Fibroblast of the aortic adventitia (primary cell): Measurements from ENCODE around the gene GPC5. TPM values are rescaled to one million over a fixed set of nuclear protein-coding genes. Genes with fewer than 3 reads are reported as not detected.
"Not testable (repeated sequence)": the region's sequence is repeated elsewhere in the genome, so short reads cannot be mapped to it uniquely, and the experiment has no call there.

Experiments used
- DNase-seq: peaks from one replicate; pipeline ENCODE4 v3.0.0-alpha.2; 2010; ENCODE audit warnings: low read depth
- H3K4me3 ChIP-seq: 2 replicates; pipeline ENCODE4 v1.5.1; 2011; ENCODE audit warnings: low read depth, mild to moderate bottlenecking, control low read depth, low read length, moderate library complexity
- total RNA-seq: library from RNA; depleted of rRNA; stranded (reverse); fragments of >200 nt; gene quantifications from 2 replicates; pipeline ENCODE4 v1.2.3, GENCODE V29; 2012; ENCODE audit warnings: low replicate concordance
- TF ChIP-seq, protein P1 (sequence below): IDR thresholded peaks from 2 replicates; pipeline ENCODE4 v1.5.1; 2011; ENCODE audit warnings: mild to moderate bottlenecking, low read length, control low read depth, inconsistent platforms; ENCODE audit not compliant: insufficient read depth

GPC5 gene
- total RNA-seq, 1 donor, result 0.18 TPM

DNA sequence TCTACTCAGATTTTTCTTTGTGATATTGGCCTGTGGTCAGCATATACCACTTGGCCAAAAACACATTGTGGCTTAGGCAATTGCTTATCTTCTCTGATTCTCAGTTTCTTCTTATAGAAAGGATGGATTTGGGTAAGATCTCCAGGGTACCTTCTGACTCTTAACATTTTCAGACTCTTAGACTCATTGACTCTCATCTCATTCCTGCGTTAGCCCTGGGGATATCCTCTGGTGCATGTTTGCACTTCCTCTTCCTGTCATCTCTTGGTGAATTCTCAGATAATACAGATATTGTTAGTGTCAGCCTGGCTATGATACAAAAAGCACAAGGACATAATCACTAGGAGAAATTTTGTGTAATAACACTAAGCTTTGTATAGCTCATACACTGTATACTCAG, 1335.6 kb downstream of the GPC5 start:
- H3K4me3 ChIP-seq, result no peak overlapping the region
- TF ChIP-seq, protein P1, sequence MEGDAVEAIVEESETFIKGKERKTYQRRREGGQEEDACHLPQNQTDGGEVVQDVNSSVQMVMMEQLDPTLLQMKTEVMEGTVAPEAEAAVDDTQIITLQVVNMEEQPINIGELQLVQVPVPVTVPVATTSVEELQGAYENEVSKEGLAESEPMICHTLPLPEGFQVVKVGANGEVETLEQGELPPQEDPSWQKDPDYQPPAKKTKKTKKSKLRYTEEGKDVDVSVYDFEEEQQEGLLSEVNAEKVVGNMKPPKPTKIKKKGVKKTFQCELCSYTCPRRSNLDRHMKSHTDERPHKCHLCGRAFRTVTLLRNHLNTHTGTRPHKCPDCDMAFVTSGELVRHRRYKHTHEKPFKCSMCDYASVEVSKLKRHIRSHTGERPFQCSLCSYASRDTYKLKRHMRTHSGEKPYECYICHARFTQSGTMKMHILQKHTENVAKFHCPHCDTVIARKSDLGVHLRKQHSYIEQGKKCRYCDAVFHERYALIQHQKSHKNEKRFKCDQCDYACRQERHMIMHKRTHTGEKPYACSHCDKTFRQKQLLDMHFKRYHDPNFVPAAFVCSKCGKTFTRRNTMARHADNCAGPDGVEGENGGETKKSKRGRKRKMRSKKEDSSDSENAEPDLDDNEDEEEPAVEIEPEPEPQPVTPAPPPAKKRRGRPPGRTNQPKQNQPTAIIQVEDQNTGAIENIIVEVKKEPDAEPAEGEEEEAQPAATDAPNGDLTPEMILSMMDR, result no peak
- DNase-seq, result no peak

DNA sequence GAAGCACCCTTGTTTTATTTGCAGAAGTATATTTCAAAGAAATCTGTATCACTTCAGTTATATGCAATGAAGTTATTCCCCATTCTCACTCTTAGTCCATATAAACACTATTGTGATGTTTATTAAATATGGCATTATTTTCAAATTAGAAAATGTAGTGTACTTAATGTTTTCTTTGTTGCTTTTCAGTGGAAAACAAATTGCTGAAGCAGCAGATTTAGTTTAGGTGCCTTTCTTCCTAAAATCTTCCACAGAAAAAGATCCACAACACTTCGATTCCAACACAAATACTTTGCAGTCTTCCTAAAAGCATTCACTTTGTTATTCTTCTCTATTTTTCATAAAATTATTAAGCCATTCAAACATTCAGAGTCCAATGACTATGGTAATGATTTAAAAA, 1336.1 kb downstream of the GPC5 start:
- H3K4me3 ChIP-seq, result no peak overlapping the region
- TF ChIP-seq, protein P1, result no peak
- no peak for DNase-seq

DNA sequence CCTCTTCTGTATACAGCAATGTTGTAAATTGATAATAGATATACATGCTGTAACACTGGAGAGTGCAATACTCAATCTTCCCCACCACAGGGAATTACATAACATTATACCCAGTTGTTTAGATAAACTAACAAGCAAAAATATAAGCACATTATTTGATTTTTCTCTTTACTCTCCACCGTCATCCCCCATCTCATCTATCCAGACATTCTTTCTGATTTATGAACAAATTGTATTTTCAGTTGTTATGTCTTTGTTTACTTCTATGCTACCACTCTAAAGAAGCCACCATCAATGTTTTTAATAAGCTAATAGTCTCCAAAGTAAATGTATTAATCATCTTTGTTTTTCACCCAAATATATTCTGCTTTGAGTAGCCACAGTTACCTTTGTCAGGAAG, 1337.5 kb downstream of the GPC5 start:
- no peak for DNase-seq
- no peak overlapping the region for H3K4me3 ChIP-seq
- TF ChIP-seq, protein P1, result no peak

DNA sequence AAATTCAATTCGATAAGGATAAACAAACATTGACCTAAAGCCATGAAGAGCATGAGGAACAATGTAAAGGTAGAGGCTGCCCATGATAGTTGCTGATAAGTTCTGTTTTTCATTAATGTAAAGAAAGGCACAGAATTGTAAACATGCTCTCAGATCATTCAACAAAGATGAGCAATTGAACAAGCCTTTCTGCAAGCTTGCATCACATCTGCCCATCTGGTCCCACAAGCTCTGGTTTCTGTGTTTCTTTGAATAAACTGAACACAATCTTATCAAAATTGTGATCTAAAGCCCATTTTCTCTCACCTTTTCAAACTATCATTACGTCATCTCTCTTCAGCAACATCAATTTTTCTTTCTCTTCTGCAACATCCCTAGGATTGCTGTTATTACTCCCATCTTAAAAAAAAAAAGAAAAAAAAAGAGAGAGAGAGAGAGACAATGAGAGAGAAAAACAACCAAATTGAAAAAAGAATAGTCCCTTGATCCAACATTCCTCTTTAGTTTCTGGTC, 1340.9 kb downstream of the GPC5 start:
- TF ChIP-seq, protein P1, result no peak
- DNase-seq, result no peak
- H3K4me3 ChIP-seq, result no peak overlapping the region

DNA sequence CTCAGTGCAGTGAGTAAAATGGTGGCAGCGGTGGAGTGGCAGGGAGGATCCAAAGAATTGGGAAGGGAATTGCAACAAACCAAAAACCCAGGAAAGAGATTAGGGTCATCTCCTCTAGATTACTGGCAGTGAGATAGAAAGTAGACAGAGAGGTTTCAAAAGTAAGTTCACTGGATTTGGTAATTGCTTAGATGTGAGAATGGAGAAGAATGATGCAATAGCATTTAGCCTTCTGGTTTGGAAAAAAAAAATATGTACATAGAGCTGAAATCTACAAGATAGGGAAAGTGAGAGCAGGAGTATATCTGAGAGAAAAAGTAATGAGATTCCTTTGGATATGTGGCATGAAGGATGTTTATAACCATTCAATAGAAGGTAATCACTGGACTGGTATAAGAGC, 1345.6 kb downstream of the GPC5 start:
- TF ChIP-seq, protein P1, result no peak
- no peak for DNase-seq
- no peak overlapping the region for H3K4me3 ChIP-seq

DNA sequence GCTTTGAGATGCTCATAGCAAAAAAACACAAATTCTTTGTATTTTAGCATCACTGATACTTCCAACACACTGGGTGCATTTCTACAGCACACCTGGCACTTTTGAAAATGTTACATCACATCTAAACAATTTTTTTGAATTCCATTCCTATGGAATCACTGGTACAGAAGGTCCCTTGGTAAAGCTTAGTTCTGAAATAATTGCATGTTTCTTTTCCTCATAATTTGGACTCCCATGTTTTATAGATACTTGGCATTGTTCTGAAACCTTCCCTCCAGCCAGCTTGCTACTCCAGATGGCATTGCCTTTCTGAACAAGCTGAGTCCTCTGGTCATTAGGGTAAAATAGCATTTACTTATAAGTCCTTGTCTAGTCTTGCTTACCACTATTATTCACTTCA, 1346.8 kb downstream of the GPC5 start:
- TF ChIP-seq, protein P1, result no peak
- H3K4me3 ChIP-seq, result no peak overlapping the region
- DNase-seq, result no peak

DNA sequence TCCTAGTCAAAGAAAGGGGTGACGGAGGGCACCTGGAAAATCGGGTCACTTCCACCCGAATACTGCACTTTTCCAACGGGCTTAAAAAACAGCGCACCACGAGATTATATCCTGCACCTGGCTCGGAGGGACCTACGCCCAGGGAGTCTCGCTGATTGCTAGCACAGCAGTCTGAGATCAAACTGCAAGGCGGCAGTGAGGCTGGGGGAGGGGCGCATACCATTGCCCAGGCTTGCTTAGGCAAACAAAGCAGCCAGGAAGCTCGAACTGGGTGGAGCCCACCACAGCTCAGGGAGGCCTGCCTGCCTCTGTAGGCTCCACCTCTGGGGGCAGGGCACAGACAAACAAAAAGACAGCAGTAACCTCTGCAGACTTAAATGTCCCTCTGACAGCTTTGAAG, 1354.3 kb downstream of the GPC5 start:
- DNase-seq, result not testable (repeated sequence)

More for the DNA sequence above, 1354.3 kb downstream of the GPC5 start:
- not testable (repeated sequence) for H3K4me3 ChIP-seq
